Small intestine (tissue), 7 donors: ENCODE measurements around the gene SPATA45. TPM values are rescaled to one million over a fixed set of nuclear protein-coding genes. Genes with fewer than 3 reads are reported as not detected.
"Not testable (repeated sequence)": the region's sequence is repeated elsewhere in the genome, so short reads cannot be mapped to it uniquely, and the experiment has no call there.

Experiments
- DNase-seq, 2 donors: peaks; one replicate each; pipeline versions ENCODE4 v3.0.0 to v3.0.0-alpha.2; 2013
- FAIRE-seq: peaks from 2 replicates; lab custom pipeline; 2012; peaks lifted over from hg19 to GRCh38; lab: Jason Lieb, UNC
- H3K27ac ChIP-seq, 3 donors: one replicate each; pipeline ENCODE4 v1.5.1; 2013; ENCODE audit warnings: low read length in 2 of 3, mild to moderate bottlenecking in 2 of 3, control low read depth in 1 of 3, inconsistent platforms in 1 of 3, low read depth in 1 of 3, moderate library complexity in 1 of 3
- H3K27me3 ChIP-seq, 3 donors: one replicate each; pipeline ENCODE4 v1.6.1; 2013; ENCODE audit warnings: low read length in 3 of 3, inconsistent platforms in 1 of 3; ENCODE audit not compliant: control insufficient read depth in 3 of 3, insufficient read depth in 3 of 3
- H3K36me3 ChIP-seq, 3 donors: one replicate each; pipeline ENCODE4 v1.6.1; 2013; ENCODE audit warnings: low read length in 3 of 3, inconsistent platforms in 1 of 3, low read depth in 1 of 3, mild to moderate bottlenecking in 1 of 3, moderate library complexity in 1 of 3; ENCODE audit not compliant: control insufficient read depth in 3 of 3, insufficient read depth in 2 of 3
- H3K4me1 ChIP-seq, 3 donors: one replicate each; pipeline ENCODE4 v1.6.1; 2013; ENCODE audit warnings: low read length in 2 of 3, inconsistent platforms in 1 of 3, low read depth in 1 of 3, mild to moderate bottlenecking in 1 of 3, moderate library complexity in 1 of 3; ENCODE audit not compliant: control insufficient read depth in 3 of 3, insufficient read depth in 2 of 3
- H3K4me3 ChIP-seq, 3 donors: one replicate each; pipeline ENCODE4 v1.5.1; 2013; ENCODE audit warnings: low read length in 3 of 3, control low read depth in 1 of 3, inconsistent platforms in 1 of 3, low read depth in 1 of 3, mild to moderate bottlenecking in 1 of 3, moderate library complexity in 1 of 3
- H3K9me3 ChIP-seq, 2 donors: one replicate each; pipeline ENCODE4 v1.6.1; 2013; ENCODE audit warnings: low read depth in 1 of 2, low read length in 1 of 2; ENCODE audit not compliant: control insufficient read depth in 2 of 2, insufficient read depth in 1 of 2
- WGBS, 3 donors: extraction: QIAGEN DNeasy Blood & Tissue Kit; methylation state at CpG; one replicate each; pipeline ENCODE4 v1.1.7; 2013; 5-methylcytosine and 5-hydroxymethylcytosine counted together
- polyA plus RNA-seq, 4 donors: library from polyadenylated mRNA; stranded (reverse) in 3 of 4; unstranded in 1 of 4; fragments of 200-250 nt in 3 of 4; fragments of 120-200 nt in 1 of 4; gene quantifications; one replicate each; pipeline versions ENCODE4 v1.2.1 to v1.2.3, GENCODE V29; 2013
- donor health status: healthy with polysubstance abuse.
- donor health status: control.
- donor health status: control.
- donor health status: Bipolar disorder and iron deficiency.
- donor health status: healthy.

SPATA45 gene
- polyA plus RNA-seq, 4 donors, result 0.19 TPM; not detected in 3

DNA sequence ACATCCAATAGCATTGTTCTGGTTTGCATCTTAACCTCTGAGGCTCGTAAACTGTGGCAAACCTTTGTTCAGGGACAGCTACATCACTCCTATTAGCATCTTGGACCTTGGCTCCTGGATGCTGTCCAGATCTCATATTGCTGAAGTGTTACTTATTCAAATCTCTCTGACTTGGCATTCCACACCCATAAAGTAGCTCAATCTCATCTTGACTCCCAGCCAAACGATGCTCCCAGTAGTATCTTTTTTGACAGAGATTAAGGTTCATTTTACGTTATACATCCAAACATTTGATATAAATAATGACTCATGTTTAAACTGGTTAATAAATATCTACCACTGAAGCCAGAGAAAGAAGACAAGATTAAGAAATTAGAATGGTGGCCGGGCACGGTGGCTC, 6.2 kb upstream of the SPATA45 start:
- FAIRE-seq (no peak), DNase-seq (peak; percentile 93 to 99)
- peak overlapping the region in 1 of 3 donors; percentile 50 for H3K27ac ChIP-seq
- H3K9me3 ChIP-seq, result no peaks in the 10 kb centered on the region
- H3K27me3 ChIP-seq, result no peaks in the 10 kb centered on the region
- no peak overlapping the region for H3K4me3 ChIP-seq
- 17 to 61% (median 48%) methylated on average over 5 of the region's 5 CpGs for WGBS, 3 donors
- peaks cover 0 to 19% (median 3%) of the 10 kb centered on the region in 3 donors for H3K4me1 ChIP-seq
- H3K36me3 ChIP-seq, result no peaks in the 10 kb centered on the region

DNA sequence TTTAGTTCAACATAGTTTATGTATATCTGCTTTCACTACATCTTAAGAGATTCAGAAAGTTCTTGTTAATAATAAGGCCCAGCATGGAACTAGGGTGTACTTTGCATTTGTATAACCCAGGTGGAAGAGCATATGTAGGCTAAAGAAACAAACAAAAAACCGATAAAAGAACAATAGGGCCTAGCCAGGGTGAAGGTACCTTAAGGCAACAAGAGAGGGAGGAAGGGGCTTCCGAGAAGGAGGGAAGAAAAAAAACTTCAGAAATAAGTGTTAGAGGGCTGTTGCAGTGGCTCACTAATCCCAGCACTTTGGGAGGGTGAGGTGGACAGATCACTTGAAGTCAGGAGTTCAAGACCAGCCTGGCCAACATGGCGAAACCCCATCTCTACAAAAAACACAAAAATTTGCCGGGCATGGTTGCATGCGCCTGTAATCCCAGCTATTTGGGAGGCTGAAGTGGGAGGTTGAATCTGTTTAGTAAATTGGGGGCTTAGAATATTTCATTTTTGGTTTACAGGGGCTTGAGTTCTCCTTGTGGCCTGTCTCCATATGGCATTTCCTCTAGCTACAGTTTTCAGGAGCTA, 4.7 kb upstream of the SPATA45 start:
- no peak overlapping the region for H3K27ac ChIP-seq
- no peaks in the 10 kb centered on the region for H3K9me3 ChIP-seq
- H3K4me3 ChIP-seq, result no peak overlapping the region
- peaks cover 0 to 16% (median 3%) of the 10 kb centered on the region in 3 donors for H3K4me1 ChIP-seq
- H3K27me3 ChIP-seq, result no peaks in the 10 kb centered on the region
- no peaks in the 10 kb centered on the region for H3K36me3 ChIP-seq
- DNase-seq, result no peak
- 85 to 94% (median 93%) methylated on average over 5 of the region's 5 CpGs for WGBS, 3 donors
- no peak for FAIRE-seq

DNA sequence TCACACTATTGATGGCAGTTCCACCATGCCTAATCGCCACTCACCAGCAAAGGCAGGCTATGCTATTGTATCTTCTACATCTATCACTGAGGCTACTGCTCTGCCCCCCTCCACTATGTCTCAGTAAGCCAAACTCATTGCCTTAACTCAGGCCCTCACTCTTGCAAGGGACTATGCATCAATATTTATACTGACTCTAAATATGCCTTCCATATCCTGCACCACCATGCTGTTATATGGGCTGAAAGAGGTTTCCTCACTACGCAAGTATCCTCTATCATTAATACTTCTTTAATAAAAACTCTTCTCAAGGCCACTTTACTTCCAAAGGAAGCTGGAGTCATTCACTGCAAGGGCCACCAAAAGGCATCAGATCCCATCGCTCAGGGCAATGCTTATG, 2.9 kb downstream of the SPATA45 start:
- H3K27me3 ChIP-seq, FAIRE-seq, H3K4me1 ChIP-seq, H3K27ac ChIP-seq, DNase-seq, H3K36me3 ChIP-seq, H3K4me3 ChIP-seq: not testable (repeated sequence)
- WGBS, 3 donors, result 76 to 85% (median 84%) methylated on average over 3 of the region's 3 CpGs
- H3K9me3 ChIP-seq, result peaks cover 0 to 12% of the 10 kb centered on the region in 2 donors

DNA sequence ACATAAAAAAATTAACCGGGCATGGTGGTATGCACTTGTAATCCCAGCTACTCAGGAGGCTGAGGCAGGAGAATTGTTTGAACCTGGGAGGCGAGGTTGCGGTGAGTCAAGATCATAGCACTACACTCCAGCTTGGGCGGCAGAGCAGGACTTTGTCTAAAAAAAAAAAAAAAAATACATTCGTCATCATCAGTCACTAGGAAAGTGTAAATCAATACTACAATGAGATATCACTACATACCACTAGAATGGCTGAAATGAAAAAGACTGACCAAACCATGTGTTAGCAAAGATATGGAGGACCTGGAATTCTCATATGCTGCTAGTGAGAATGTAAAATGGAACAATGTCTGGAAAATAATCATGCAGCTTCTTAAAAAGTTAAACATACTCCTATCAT, 9.3 kb downstream of the SPATA45 start:
- 89 to 96% (median 93%) methylated on average over 5 of the region's 5 CpGs for WGBS, 3 donors
- Histone ChIP-seq H3K36me3 (no peaks in the 10 kb centered on the region), H3K9me3 (no peaks in the 10 kb centered on the region), H3K27me3 (no peaks in the 10 kb centered on the region), H3K27ac (no peak overlapping the region), H3K4me1 (peaks cover 0 to 15% (median 0%) of the 10 kb centered on the region in 3 donors), H3K4me3 (no peak overlapping the region)
- no peak for FAIRE-seq
- DNase-seq, result no peak

DNA sequence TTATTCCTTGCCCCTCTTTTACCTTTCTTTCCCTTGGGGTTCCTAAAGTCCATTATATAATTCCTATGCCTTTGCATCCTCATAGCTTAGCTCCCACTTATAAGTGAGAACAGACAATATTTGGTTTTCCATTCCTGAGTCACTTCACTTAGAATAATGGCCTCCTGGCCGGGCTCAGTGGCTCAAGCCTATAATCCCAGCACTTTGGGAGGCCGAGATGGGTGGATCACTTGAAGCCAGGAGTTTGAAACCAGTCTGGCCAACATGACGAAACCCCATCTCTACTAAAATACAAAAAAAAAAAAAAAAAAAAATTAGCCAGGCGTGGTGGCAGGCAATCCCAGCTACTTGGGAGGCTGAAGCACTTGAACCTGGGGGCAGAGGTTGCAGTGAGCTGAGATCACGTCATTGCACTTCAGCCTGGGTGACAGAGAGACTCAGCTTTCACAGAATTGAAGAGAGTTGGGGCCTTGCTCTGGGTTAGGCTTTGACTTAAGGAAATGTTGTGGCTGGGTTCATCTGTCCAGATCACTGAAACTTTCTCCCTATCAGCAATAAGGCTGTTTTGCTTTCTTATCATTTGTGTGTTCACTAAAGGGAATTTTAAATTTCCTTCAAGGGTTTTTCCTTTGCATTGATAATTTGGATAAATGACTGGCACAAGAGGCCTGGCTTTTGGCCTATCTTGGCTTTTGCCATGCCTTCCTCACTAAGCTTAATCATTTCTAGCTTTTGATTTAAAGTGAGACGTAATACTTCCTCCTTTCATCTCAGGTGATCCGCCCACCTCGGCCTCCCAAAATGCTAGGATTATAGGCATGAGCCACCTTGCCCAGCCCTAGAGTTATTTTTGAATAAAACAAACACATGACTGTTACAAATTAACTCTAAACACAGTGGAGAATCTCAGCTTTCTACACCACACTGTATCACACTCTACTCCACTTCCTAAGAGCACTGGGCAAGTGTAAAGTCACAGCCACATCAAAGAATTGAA, 13.9 kb downstream of the SPATA45 start:
- peak; percentile 87 to 93 for DNase-seq
- not testable (repeated sequence) for H3K36me3 ChIP-seq, H3K27me3 ChIP-seq, H3K4me3 ChIP-seq, FAIRE-seq, H3K9me3 ChIP-seq
- peak overlapping the region; percentile 62 to 90 (median 87) for H3K27ac ChIP-seq
- H3K4me1 ChIP-seq, result peaks cover 0 to 26% (median 0%) of the 10 kb centered on the region in 3 donors
- 16 to 62% (median 36%) methylated on average over 8 of the region's 8 CpGs for WGBS, 3 donors

DNA sequence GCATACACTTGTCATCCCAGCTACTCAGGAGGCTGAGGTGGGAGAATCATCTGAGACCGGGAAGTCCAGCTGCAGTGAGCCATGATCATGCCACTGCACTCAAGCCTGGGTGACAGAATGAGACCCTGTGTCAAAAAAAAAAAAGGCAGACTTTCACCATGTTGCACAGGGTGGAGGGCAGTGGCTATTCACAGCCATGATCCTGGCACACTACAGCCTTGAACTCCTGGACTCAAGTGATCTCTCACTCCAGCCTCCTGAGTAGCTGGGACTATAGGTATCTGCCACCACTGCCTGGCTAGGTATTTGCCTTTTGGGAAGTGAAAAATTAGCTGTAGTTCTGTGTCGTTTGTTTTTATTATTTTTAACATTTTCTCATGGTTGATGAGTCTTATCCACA, 19.1 kb downstream of the SPATA45 start:
- Histone ChIP-seq H3K36me3 (no peaks in the 10 kb centered on the region), H3K27ac (peak overlapping the region in 2 of 3 donors; percentile 54 to 79), H3K9me3 (peaks cover 4 to 30% of the 10 kb centered on the region in 2 donors), H3K4me1 (peaks cover 0 to 24% (median 0%) of the 10 kb centered on the region in 3 donors), H3K4me3 (no peak overlapping the region), H3K27me3 (no peaks in the 10 kb centered on the region)
- 62 to 77% (median 64%) methylated on average over 2 of the region's 2 CpGs for WGBS, 3 donors
- DNase-seq (peak; percentile 26 to 31), FAIRE-seq (no peak)

DNA sequence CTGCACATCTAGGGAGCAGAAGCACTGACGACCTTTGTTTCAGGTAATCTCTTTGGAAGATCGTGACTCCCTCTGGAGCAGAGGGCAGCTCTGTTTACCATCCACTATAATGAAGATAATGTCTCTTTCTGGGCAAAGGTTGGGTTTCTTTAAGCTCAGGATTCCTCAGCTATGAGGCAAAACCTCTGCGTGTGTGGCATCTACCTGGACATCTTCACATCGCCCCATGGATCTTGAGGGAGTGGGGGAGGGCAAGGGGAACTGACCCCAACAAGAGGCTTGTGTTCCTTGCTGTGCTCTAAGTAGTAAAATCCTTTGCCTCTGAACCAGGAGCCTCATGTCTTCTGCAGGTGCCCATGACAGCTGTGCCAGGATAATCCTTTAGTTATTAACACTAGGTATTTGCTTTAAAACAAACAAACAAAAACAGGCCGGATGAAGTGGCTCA, 19.6 kb downstream of the SPATA45 start:
- peaks cover 0 to 21% (median 0%) of the 10 kb centered on the region in 3 donors for H3K4me1 ChIP-seq
- no peak overlapping the region for H3K4me3 ChIP-seq
- peak overlapping the region in 2 of 3 donors; percentile 54 to 79 for H3K27ac ChIP-seq
- peaks cover 4 to 30% of the 10 kb centered on the region in 2 donors for H3K9me3 ChIP-seq
- DNase-seq (peak; percentile 88 to 89), FAIRE-seq (no peak)
- 19 to 62% (median 39%) methylated on average over 5 of the region's 5 CpGs for WGBS, 3 donors
- H3K36me3 ChIP-seq, result no peaks in the 10 kb centered on the region
- H3K27me3 ChIP-seq, result no peaks in the 10 kb centered on the region

DNA sequence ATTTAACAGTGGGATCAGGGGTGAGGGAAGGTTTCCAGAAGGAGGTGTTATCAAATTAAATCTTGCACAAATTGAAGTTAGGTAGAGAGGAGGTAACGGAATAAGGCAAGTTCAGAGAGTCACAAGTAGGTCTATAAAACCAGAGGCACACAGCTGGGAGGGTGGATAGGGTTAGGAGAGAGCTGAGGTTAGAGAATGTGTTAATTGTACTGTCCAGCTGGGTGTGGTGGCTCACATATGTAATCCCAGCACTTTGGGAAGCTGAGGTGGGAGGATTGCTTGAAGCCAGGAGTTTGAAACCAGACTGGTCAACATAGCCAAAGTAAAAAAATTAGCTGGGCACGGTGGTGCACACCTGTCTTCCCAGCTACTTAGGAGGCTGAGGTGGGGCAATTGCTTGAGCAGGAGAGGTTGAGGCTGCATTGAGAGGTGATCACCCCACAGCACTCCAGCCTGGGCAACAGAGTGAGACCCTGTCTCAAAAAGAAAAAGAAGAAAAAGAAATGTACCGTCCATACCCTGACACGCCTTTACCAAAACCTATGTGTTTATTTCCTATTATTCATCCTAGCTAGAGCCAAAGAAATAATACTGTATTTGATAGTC, 20.2 kb downstream of the SPATA45 start:
- Histone ChIP-seq H3K4me3 (no peak overlapping the region), H3K27me3 (no peaks in the 10 kb centered on the region), H3K9me3 (peaks cover 4 to 30% of the 10 kb centered on the region in 2 donors), H3K4me1 (peaks cover 0 to 17% (median 0%) of the 10 kb centered on the region in 3 donors), H3K27ac (peak overlapping the region in 2 of 3 donors; percentile 47 to 79), H3K36me3 (no peaks in the 10 kb centered on the region)
- WGBS, 3 donors, result 50 to 79% (median 78%) methylated on average over 4 of the region's 4 CpGs
- FAIRE-seq (no peak), DNase-seq (no peak)
